ENCODE data around the gene TINAG.

DNA sequence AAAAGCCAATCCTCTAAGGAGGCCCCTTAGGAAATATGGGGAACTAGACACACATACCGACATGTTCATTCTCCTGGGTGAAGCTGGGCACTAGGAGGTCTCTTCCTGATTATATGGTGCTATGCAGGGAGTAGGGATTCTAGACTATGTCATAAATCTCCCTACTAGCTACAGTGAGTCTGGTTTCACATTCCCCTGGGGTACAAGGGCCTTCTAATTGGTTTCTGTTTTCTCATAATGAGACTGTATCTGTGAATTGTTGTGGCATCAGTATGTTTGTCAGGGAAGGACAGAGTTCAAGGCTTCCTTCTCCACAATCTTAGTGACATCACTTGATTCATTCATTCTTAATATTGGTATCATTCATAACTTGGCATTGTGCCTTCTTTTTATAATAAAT lies 103.5 kb downstream of the TINAG start:
- TF ChIP-seq POLR2A (IDR thresholded peaks at IDR 0.05; ENCODE audit: borderline replicate concordance, extremely low read depth, insufficient read depth, insufficient read length) = no peak
- TF ChIP-seq, protein P1, sequence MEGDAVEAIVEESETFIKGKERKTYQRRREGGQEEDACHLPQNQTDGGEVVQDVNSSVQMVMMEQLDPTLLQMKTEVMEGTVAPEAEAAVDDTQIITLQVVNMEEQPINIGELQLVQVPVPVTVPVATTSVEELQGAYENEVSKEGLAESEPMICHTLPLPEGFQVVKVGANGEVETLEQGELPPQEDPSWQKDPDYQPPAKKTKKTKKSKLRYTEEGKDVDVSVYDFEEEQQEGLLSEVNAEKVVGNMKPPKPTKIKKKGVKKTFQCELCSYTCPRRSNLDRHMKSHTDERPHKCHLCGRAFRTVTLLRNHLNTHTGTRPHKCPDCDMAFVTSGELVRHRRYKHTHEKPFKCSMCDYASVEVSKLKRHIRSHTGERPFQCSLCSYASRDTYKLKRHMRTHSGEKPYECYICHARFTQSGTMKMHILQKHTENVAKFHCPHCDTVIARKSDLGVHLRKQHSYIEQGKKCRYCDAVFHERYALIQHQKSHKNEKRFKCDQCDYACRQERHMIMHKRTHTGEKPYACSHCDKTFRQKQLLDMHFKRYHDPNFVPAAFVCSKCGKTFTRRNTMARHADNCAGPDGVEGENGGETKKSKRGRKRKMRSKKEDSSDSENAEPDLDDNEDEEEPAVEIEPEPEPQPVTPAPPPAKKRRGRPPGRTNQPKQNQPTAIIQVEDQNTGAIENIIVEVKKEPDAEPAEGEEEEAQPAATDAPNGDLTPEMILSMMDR (IDR thresholded peaks at IDR 0.05 in 2 of 3, conservative IDR thresholded peaks at IDR 0.05 in 1 of 3; ENCODE audit: borderline replicate concordance in 1 of 3, insufficient read depth in 1 of 3, low read depth in 2 of 3, low read length in 2 of 3) = no peak
- TF ChIP-seq, protein P2, sequence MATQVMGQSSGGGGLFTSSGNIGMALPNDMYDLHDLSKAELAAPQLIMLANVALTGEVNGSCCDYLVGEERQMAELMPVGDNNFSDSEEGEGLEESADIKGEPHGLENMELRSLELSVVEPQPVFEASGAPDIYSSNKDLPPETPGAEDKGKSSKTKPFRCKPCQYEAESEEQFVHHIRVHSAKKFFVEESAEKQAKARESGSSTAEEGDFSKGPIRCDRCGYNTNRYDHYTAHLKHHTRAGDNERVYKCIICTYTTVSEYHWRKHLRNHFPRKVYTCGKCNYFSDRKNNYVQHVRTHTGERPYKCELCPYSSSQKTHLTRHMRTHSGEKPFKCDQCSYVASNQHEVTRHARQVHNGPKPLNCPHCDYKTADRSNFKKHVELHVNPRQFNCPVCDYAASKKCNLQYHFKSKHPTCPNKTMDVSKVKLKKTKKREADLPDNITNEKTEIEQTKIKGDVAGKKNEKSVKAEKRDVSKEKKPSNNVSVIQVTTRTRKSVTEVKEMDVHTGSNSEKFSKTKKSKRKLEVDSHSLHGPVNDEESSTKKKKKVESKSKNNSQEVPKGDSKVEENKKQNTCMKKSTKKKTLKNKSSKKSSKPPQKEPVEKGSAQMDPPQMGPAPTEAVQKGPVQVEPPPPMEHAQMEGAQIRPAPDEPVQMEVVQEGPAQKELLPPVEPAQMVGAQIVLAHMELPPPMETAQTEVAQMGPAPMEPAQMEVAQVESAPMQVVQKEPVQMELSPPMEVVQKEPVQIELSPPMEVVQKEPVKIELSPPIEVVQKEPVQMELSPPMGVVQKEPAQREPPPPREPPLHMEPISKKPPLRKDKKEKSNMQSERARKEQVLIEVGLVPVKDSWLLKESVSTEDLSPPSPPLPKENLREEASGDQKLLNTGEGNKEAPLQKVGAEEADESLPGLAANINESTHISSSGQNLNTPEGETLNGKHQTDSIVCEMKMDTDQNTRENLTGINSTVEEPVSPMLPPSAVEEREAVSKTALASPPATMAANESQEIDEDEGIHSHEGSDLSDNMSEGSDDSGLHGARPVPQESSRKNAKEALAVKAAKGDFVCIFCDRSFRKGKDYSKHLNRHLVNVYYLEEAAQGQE (IDR thresholded peaks at IDR 0.05; ENCODE audit: low read depth) = no peak
- TF ChIP-seq YY1 (IDR thresholded peaks at IDR 0.05; ENCODE audit: extremely low read depth, insufficient replicate concordance, low read depth, low read length) = no peak
- TF ChIP-seq EZH2 (IDR thresholded peaks at IDR 0.05) = no peak
- no peak for TF ChIP-seq EZH2phosphoT487 (IDR thresholded peaks at IDR 0.05; ENCODE audit: borderline replicate concordance)
- TF ChIP-seq, protein P3, sequence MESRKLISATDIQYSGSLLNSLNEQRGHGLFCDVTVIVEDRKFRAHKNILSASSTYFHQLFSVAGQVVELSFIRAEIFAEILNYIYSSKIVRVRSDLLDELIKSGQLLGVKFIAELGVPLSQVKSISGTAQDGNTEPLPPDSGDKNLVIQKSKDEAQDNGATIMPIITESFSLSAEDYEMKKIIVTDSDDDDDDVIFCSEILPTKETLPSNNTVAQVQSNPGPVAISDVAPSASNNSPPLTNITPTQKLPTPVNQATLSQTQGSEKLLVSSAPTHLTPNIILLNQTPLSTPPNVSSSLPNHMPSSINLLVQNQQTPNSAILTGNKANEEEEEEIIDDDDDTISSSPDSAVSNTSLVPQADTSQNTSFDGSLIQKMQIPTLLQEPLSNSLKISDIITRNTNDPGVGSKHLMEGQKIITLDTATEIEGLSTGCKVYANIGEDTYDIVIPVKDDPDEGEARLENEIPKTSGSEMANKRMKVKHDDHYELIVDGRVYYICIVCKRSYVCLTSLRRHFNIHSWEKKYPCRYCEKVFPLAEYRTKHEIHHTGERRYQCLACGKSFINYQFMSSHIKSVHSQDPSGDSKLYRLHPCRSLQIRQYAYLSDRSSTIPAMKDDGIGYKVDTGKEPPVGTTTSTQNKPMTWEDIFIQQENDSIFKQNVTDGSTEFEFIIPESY (IDR thresholded peaks at IDR 0.05; ENCODE audit: extremely low read depth, insufficient replicate concordance, low read length) = no peak
- no peak for TF ChIP-seq SP1 (IDR thresholded peaks at IDR 0.05; ENCODE audit: low read depth)

Data from HCT116 (cell line).